Calu3 (cell line): ENCODE data around the gene AK4. TPM values are rescaled to one million over a fixed set of nuclear protein-coding genes. Genes with fewer than 3 reads are reported as not detected.

Source experiments
- BruUV-seq: library from RNA; stranded (reverse); fragments of 400-500 nt; replicated peaks from 2 replicates; lab custom pipeline; 2021; lab: Mats Ljungman, UMichigan
- CTCF ChIA-PET: fragments of 300-600 bp; sonication (Branson Sonifier 250); formaldehyde crosslinking; loops from one replicate; lab custom pipeline; 2022; ENCODE audit warnings: antibody characterized with exemption; lab: Charles Lee
- DNase-seq: peaks from one replicate; pipeline ENCODE4 v3.0.0; 2022
- H3K27ac Mint-ChIP-seq: one replicate; pipeline ENCODE4 v1.8.0; 2022; ENCODE audit warnings: mixed read lengths; ENCODE audit not compliant: unreplicated experiment
- H3K27me3 Mint-ChIP-seq: one replicate; pipeline ENCODE4 v1.8.0; 2022; ENCODE audit warnings: mixed read lengths; ENCODE audit not compliant: unreplicated experiment
- H3K36me3 Mint-ChIP-seq: one replicate; pipeline ENCODE4 v1.8.0; 2022; ENCODE audit warnings: mild to moderate bottlenecking, moderate library complexity, mixed read lengths; ENCODE audit not compliant: insufficient read depth, unreplicated experiment
- H3K4me1 Mint-ChIP-seq: one replicate; pipeline ENCODE4 v1.8.0; 2022; ENCODE audit warnings: mild to moderate bottlenecking, low read depth, mixed read lengths; ENCODE audit not compliant: unreplicated experiment
- H3K4me3 Mint-ChIP-seq: one replicate; pipeline ENCODE4 v1.8.0; 2022; ENCODE audit warnings: mild to moderate bottlenecking, low read depth, moderate library complexity, mixed read lengths; ENCODE audit not compliant: unreplicated experiment
- H3K9me3 Mint-ChIP-seq: one replicate; pipeline ENCODE4 v1.8.0; 2022; ENCODE audit warnings: low read depth, mixed read lengths; ENCODE audit not compliant: unreplicated experiment
- CTCF ChIP-seq: fragments of 200-600 bp; IDR thresholded peaks from one replicate; pipeline ENCODE4 v1.8.0; 2022; ENCODE audit warnings: antibody characterized with exemption; ENCODE audit not compliant: unreplicated experiment
- intact Hi-C: fragments of 100-400 bp; cut with micrococcal nuclease; formaldehyde crosslinking; loops from one replicate; pipeline ENCODE4 v1.10.0; 2022; ENCODE audit not compliant: unreplicated experiment
- total RNA-seq: library from RNA; stranded (reverse); gene quantifications from 2 replicates; pipeline ENCODE4 v1.2.3, GENCODE V29; 2022

Gene AK4
- total RNA-seq, 1 experiment from 2014 or later, result 49.9 TPM

DNA sequence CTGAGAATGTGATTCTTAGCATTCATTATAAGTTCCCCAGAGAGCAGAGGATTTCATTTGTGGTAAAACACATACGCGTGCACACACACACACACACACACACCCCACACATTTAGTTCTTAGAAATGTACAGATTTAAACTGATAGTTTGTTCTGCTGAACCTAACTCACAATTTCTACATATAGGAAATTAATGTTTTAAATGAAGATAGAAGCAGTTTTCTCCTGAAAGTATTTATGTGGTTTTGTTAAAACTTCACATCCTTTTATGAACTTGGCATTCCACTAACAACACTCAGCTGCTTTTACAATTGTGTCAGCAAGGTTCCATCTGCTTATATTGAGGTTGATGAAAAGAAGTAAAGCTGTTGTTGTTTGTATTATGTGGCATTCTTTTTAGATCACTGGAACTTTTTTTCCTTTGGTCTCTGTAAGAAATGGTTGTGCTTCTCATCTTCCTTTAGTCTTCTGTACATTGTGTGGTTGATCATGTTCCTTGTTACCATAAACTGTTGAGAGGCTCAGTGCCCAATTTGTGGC is 41.6 kb downstream of the AK4 start:
- no peak overlapping the region for H3K4me3 Mint-ChIP-seq
- peaks cover 4% of the 10 kb centered on the region for H3K36me3 Mint-ChIP-seq
- intact Hi-C loops, result no loop called here
- DNase-seq, result no peak
- H3K4me1 Mint-ChIP-seq, result no peaks in the 10 kb centered on the region
- BruUV-seq, result no TSS peak
- H3K27ac Mint-ChIP-seq, result no peak overlapping the region
- no peaks in the 10 kb centered on the region for H3K9me3 Mint-ChIP-seq
- no peak for TF ChIP-seq CTCF
- no peaks in the 10 kb centered on the region for H3K27me3 Mint-ChIP-seq
- CTCF ChIA-PET, result interaction anchor here (0.8 kb wide), 1 partner anchor 10 kb away, joined by 5 read pairs; no protein-coding TSS in a partner anchor

- DNase-seq, result no peak
- TF ChIP-seq CTCF, result no peak
- peaks cover 4% of the 10 kb centered on the region for H3K36me3 Mint-ChIP-seq
- BruUV-seq, result no TSS peak
- no peaks in the 10 kb centered on the region for H3K27me3 Mint-ChIP-seq
- intact Hi-C loops, result no loop called here
- CTCF ChIA-PET, result interaction anchor here (0.8 kb wide), 1 partner anchor 11 kb away, joined by 5 read pairs; no protein-coding TSS in a partner anchor
- H3K9me3 Mint-ChIP-seq, result no peaks in the 10 kb centered on the region
- no peak overlapping the region for H3K27ac Mint-ChIP-seq
- H3K4me1 Mint-ChIP-seq, result no peaks in the 10 kb centered on the region
- no peak overlapping the region for H3K4me3 Mint-ChIP-seq
Measured at GRCh38 chr1:65190229-65190628, 42.2 kb downstream of the AK4 start.

GRCh38 chr1:65193129-65193695 is 45.2 kb downstream of the AK4 start:
- Mint-ChIP-seq H3K27ac (no peak overlapping the region), H3K4me3 (no peak overlapping the region), H3K9me3 (no peaks in the 10 kb centered on the region), H3K4me1 (no peaks in the 10 kb centered on the region), H3K36me3 (peaks cover 4% of the 10 kb centered on the region), H3K27me3 (no peaks in the 10 kb centered on the region)
- intact Hi-C loops, result no loop called here
- BruUV-seq, result no TSS peak
- CTCF ChIA-PET, result interaction anchor here (1.1 to 1.5 kb wide), 2 partner anchors 14 to 127 kb away, joined by 4 to 6 read pairs; no protein-coding TSS in a partner anchor
- DNase-seq, result no peak
- no peak for TF ChIP-seq CTCF

DNA sequence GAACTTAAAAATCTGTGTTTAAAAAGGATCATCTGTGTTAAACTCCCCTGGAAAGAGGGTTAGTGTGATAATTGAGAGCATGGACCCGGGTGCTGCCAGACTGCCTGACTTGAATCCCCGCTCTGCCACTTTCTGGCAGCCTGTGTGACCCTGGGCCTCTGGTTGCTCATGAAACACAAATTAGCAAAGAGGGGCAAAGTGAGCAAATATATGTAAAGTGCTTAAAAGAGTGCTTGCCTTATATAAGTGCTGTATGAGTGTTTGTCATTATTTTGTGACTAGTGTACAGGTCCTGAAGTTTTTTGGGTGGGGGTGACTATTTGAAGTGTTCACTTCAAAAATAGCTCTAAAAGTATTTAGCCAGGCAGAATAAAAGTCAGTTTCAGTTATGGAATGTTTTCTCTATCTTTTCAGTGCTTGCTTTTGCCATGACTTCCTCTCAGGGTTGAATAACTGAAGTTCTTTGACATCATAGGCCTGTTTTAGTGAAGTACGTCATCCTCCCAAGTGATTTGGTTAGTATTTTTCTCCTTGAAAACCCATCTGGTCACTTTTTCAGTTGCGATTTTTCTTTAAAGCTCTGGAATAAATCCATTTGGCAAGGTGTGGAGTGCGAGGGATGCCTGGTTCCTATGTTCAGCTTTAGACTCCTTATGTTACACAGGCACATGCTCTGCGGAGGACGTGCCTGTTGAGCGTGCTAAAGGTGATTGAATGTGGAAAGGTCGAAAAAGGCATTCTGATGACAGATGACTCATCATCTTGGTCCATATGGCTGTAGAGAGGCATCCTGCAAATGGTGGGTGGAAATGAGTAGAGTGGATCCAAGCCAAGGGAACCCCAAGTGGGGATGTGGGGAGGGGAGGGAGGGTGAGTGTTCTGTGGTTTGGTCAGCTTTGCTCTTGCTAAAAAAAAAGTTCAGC is 47.8 kb downstream of the AK4 start:
- no peak for DNase-seq
- Mint-ChIP-seq H3K4me3 (no peak overlapping the region), H3K27me3 (no peaks in the 10 kb centered on the region), H3K9me3 (no peaks in the 10 kb centered on the region), H3K36me3 (peaks cover 4% of the 10 kb centered on the region), H3K27ac (no peak overlapping the region), H3K4me1 (no peaks in the 10 kb centered on the region)
- no TSS peak for BruUV-seq
- no peak for TF ChIP-seq CTCF
- intact Hi-C loops, result no loop called here
- CTCF ChIA-PET, result interaction anchor here (0.7 kb wide), 1 partner anchor 1230 kb away, joined by 3 read pairs; no protein-coding TSS in a partner anchor
